Endothelial cell of umbilical vein (primary cell): ENCODE data around the gene UBE2I. TPM values are rescaled to one million over a fixed set of nuclear protein-coding genes. Genes with fewer than 3 reads are reported as not detected.

ENCODE experiments used
- BruUV-seq: library from RNA; stranded (reverse); fragments of 400-500 nt; replicated peaks from 2 replicates; lab custom pipeline; 2021; lab: Mats Ljungman, UMichigan
- CTCF ChIA-PET: fragments of 300-600, 350-600 bp; sonication (Branson Sonifier 250); formaldehyde crosslinking; loops from one replicate; lab custom pipeline; 2021; ENCODE audit warnings: antibody characterized with exemption, inconsistent platforms; lab: Charles Lee
- POLR2A ChIA-PET: fragments of 300-600, 350-600 bp; sonication (Branson Sonifier 250); formaldehyde crosslinking; loops from one replicate; lab custom pipeline; 2021; ENCODE audit warnings: antibody characterized with exemption, inconsistent platforms; lab: Charles Lee
- DNase-seq: peaks from one replicate; pipeline ENCODE4 v3.0.0-alpha.2; 2011; ENCODE audit warnings: low read depth, low spot score
- FAIRE-seq: peaks from 2 replicates; lab custom pipeline; 2011; peaks lifted over from hg19 to GRCh38; lab: Jason Lieb, UNC
- H2AFZ ChIP-seq: 2 replicates; pipeline ENCODE4 v1.6.0; 2012; ENCODE audit warnings: low read depth, low read length, control low read depth, inconsistent platforms
- H3K27ac ChIP-seq: 2 replicates; pipeline ENCODE4 v1.5.1; 2011; ENCODE audit warnings: low read depth, mild to moderate bottlenecking, control low read depth, low read length, moderate library complexity; ENCODE audit not compliant: insufficient read depth
- H3K27me3 ChIP-seq, 2 experiments: 2 replicates each; pipeline versions ENCODE4 v1.6.0 to v1.6.1; 2011; ENCODE audit warnings: low read length in 2 of 2, mixed read lengths in 1 of 2; ENCODE audit not compliant: control insufficient read depth in 2 of 2, insufficient read depth in 2 of 2
- H3K36me3 ChIP-seq, 2 experiments: 2 replicates in 1 of 2; 3 replicates in 1 of 2; pipeline ENCODE4 v1.5.1; 2011; ENCODE audit warnings: low read length in 2 of 2, mild to moderate bottlenecking in 1 of 2, moderate library complexity in 1 of 2; ENCODE audit not compliant: control insufficient read depth in 2 of 2, insufficient read depth in 2 of 2; ENCODE audit errors: extremely low read depth in 1 of 2
- H3K4me1 ChIP-seq: 3 replicates; pipeline ENCODE4 v1.5.1; 2011; ENCODE audit warnings: mild to moderate bottlenecking, low read length; ENCODE audit not compliant: control insufficient read depth, insufficient read depth; ENCODE audit errors: extremely low read depth
- H3K4me2 ChIP-seq: 2 replicates; pipeline ENCODE4 v1.6.1; 2011; ENCODE audit warnings: low read length, control low read depth, mixed read lengths; ENCODE audit not compliant: insufficient read depth
- H3K4me3 ChIP-seq, 3 experiments: fragments of 200-600 bp in 1 of 3; sonication (generic), shearing (Covaris generic) in 1 of 3; replicated peaks in 1 of 3; 2 replicates each; pipeline ENCODE4 v1.5.1; 2011 to 2016; ENCODE audit warnings: control low read depth in 3 of 3, low read length in 3 of 3, mild to moderate bottlenecking in 2 of 3, inconsistent platforms in 1 of 3, low read depth in 1 of 3, moderate library complexity in 1 of 3; ENCODE audit not compliant: insufficient read depth in 1 of 3
- H3K79me2 ChIP-seq: 2 replicates; pipeline ENCODE4 v1.6.0; 2012; ENCODE audit warnings: low read length, inconsistent platforms; ENCODE audit not compliant: control insufficient read depth, insufficient read depth
- H3K9ac ChIP-seq: replicated peaks from 2 replicates; pipeline ENCODE3; 2011; ENCODE audit warnings: low read length, control low read depth; ENCODE audit not compliant: insufficient read depth; ENCODE audit errors: extremely low read depth
- H3K9me1 ChIP-seq: replicated peaks from 3 replicates; pipeline ENCODE4 v1.6.0; 2011; ENCODE audit warnings: mild to moderate bottlenecking, low read length; ENCODE audit not compliant: control insufficient read depth, insufficient read depth; ENCODE audit errors: extremely low read depth
- H3K9me3 ChIP-seq: replicated peaks from 2 replicates; pipeline ENCODE4 v1.5.1; 2012; ENCODE audit warnings: low read length, inconsistent platforms; ENCODE audit not compliant: control insufficient read depth, insufficient read depth
- H4K20me1 ChIP-seq: replicated peaks from 2 replicates; pipeline ENCODE3; 2011; ENCODE audit warnings: mild to moderate bottlenecking, low read length; ENCODE audit not compliant: control insufficient read depth, insufficient read depth; ENCODE audit errors: extremely low read depth
- EZH2 ChIP-seq: IDR thresholded peaks from 2 replicates; pipeline ENCODE4 v1.6.1; 2012; ENCODE audit warnings: borderline replicate concordance, low read depth, mild to moderate bottlenecking, moderate library complexity, low read length, inconsistent platforms; ENCODE audit not compliant: severe bottlenecking
- FOS ChIP-seq: IDR thresholded peaks from 2 replicates; pipeline ENCODE4 v1.6.1; 2011; ENCODE audit warnings: mild to moderate bottlenecking, low read length, moderate library complexity, borderline replicate concordance; ENCODE audit not compliant: insufficient read depth
- GATA2 ChIP-seq: IDR thresholded peaks from 2 replicates; pipeline ENCODE4 v1.7.0; 2011; ENCODE audit warnings: low read depth, mild to moderate bottlenecking, moderate library complexity, mixed read lengths, low read length; ENCODE audit not compliant: insufficient read length, insufficient read depth
- JUN ChIP-seq: IDR thresholded peaks from 2 replicates; pipeline ENCODE4 v1.6.1; 2011; ENCODE audit warnings: borderline replicate concordance, low read depth; ENCODE audit not compliant: insufficient read length, insufficient read depth
- MYC ChIP-seq: IDR thresholded peaks from one replicate; pipeline ENCODE4 v1.6.1; 2011; ENCODE audit warnings: mild to moderate bottlenecking, low read depth, low read length
- POLR2A ChIP-seq: IDR thresholded peaks from 2 replicates; pipeline ENCODE4 v1.6.1; 2012; ENCODE audit warnings: low read depth, mild to moderate bottlenecking, control low read depth, low read length
- POLR2AphosphoS5 ChIP-seq: IDR thresholded peaks from 2 replicates; pipeline ENCODE4 v1.6.1; 2012; ENCODE audit warnings: low read depth, mild to moderate bottlenecking, control low read depth, low read length, moderate library complexity; ENCODE audit not compliant: insufficient read depth
- dilution Hi-C: fragments of 300-500 bp; cut with MboI; formaldehyde crosslinking; loops from one replicate; pipeline ENCODE4 v1.15.0; 2019; ENCODE audit warnings: low sequenced_read_pairs; ENCODE audit not compliant: extremely low pct_ligation_motif_present
- intact Hi-C: fragments of 100-400 bp; cut with micrococcal nuclease; formaldehyde crosslinking; loops from one replicate; pipeline ENCODE4 v1.10.0; 2022
- polyA plus RNA-seq, 4 experiments: library from polyadenylated mRNA; depleted of rRNA in 3 of 4; stranded (reverse) in 3 of 4; unstranded in 1 of 4; fragments of >200 nt; gene quantifications; 2 replicates each; pipeline versions ENCODE4 v1.2.1 to v1.2.3, GENCODE V29; 2011 to 2012; ENCODE audit warnings: missing spikeins in 1 of 4
- total RNA-seq: library from RNA; stranded (reverse); gene quantifications from 2 replicates; pipeline ENCODE4 v1.2.3, GENCODE V29; 2021
- TF ChIP-seq, protein P1 (sequence below): IDR thresholded peaks from 2 replicates; pipeline ENCODE4 v1.6.1; 2011; ENCODE audit not compliant: insufficient read depth, insufficient read length
- TF ChIP-seq, protein P2 (sequence below), 2 donors: IDR thresholded peaks; 1 replicate in 1 of 2; 2 replicates in 1 of 2; pipeline ENCODE4 v1.5.1; 2011; ENCODE audit warnings: low read length in 2 of 2, mild to moderate bottlenecking in 2 of 2, moderate library complexity in 2 of 2, control low read depth in 1 of 2, inconsistent platforms in 1 of 2, low read depth in 1 of 2; ENCODE audit not compliant: insufficient read depth in 1 of 2; ENCODE audit errors: extremely low read depth in 1 of 2

The UBE2I gene
- total and polyA plus RNA-seq, 2 donors (not counting 3 experiments of a cell fraction or from before 2014, with no cell fraction given) = 122 to 233 TPM

DNA sequence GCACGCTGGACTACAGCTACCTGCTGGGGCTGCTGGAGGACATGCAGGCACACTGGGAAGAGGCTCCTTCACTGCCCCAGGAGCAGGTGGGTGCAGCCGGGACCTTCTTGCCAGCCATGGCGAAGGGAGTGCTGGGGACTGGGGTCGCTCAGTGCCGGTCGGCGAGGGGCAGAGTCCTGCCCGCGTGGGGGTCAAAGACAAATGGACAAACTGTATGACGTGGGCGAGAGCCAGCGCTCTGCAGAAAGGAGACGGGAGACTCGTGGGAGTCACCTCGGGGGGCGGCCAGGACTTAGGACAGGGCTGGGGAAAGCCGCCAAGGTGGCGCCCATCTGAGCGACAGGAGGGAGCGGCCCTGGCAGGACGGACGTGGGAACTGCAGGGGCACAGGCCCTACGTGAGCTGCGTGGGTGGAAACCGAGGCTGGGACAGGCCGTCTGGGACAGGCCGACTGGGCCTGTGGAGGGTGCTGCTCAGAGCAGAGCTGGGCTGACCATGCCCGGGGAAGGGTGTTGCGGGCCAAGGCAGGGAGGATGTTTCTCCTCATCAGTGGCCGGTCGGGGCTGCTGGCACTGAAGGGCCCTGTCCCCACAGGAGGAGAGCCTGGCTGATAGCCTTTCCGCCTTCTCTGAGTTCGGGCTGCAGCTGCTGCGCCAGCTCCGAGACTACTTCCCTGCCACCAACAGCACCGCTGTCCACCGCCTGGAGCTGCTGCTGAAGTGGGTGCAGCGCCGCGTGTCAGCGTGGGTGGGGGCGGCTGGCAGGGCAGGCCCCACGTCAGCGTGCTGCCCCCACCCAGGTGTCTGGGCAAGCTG is 34.2 kb downstream of the UBE2I start:
- no peaks in the 10 kb centered on the region for H3K27me3 ChIP-seq
- H3K36me3 ChIP-seq = no peaks in the 10 kb centered on the region
- DNase-seq (no peak), FAIRE-seq (no peak)
- H3K9me1 ChIP-seq = no peaks in the 10 kb centered on the region
- no peaks in the 10 kb centered on the region for H3K79me2 ChIP-seq
- no peak overlapping the region for H3K4me2 ChIP-seq
- H3K9ac ChIP-seq = no peak overlapping the region
- no peak overlapping the region for H3K4me3 ChIP-seq
- intact Hi-C loops (no loop called here), dilution Hi-C loops (no loop called here)
- H3K4me1 ChIP-seq = no peaks in the 10 kb centered on the region
- no peaks in the 10 kb centered on the region for H3K9me3 ChIP-seq
- CTCF ChIA-PET = interaction anchor here (0.8 kb wide), 1 partner anchor 15 kb away, joined by 3 read pairs; no protein-coding TSS in a partner anchor
- POLR2A ChIA-PET = no interaction called here
- BruUV-seq = no TSS peak
- no peak overlapping the region for H3K27ac ChIP-seq
- no peaks in the 10 kb centered on the region for H4K20me1 ChIP-seq
- no peak for TF ChIP-seq GATA2
- TF ChIP-seq MYC = no peak
- TF ChIP-seq, protein P1, sequence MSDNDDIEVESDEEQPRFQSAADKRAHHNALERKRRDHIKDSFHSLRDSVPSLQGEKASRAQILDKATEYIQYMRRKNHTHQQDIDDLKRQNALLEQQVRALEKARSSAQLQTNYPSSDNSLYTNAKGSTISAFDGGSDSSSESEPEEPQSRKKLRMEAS = no peak
- TF ChIP-seq JUN = no peak
- TF ChIP-seq FOS = no peak
- TF ChIP-seq POLR2AphosphoS5 = no peak
- TF ChIP-seq, protein P2, sequence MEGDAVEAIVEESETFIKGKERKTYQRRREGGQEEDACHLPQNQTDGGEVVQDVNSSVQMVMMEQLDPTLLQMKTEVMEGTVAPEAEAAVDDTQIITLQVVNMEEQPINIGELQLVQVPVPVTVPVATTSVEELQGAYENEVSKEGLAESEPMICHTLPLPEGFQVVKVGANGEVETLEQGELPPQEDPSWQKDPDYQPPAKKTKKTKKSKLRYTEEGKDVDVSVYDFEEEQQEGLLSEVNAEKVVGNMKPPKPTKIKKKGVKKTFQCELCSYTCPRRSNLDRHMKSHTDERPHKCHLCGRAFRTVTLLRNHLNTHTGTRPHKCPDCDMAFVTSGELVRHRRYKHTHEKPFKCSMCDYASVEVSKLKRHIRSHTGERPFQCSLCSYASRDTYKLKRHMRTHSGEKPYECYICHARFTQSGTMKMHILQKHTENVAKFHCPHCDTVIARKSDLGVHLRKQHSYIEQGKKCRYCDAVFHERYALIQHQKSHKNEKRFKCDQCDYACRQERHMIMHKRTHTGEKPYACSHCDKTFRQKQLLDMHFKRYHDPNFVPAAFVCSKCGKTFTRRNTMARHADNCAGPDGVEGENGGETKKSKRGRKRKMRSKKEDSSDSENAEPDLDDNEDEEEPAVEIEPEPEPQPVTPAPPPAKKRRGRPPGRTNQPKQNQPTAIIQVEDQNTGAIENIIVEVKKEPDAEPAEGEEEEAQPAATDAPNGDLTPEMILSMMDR (IDR thresholded peaks at IDR 0.05; ENCODE audit: extremely low read depth in 1 of 2, insufficient read depth in 1 of 2, low read depth in 1 of 2, low read length in 2 of 2) = no peak
- TF ChIP-seq POLR2A = no peak
- TF ChIP-seq EZH2 = no peak
- H2AFZ ChIP-seq = no peak overlapping the region
